ENCODE measurements around the gene PLXNA2. TPM values are rescaled to one million over a fixed set of nuclear protein-coding genes. Genes with fewer than 3 reads are reported as not detected.

PLXNA2 gene
- total RNA-seq, 1 experiment from 2014 or later: 8.7 TPM

DNA sequence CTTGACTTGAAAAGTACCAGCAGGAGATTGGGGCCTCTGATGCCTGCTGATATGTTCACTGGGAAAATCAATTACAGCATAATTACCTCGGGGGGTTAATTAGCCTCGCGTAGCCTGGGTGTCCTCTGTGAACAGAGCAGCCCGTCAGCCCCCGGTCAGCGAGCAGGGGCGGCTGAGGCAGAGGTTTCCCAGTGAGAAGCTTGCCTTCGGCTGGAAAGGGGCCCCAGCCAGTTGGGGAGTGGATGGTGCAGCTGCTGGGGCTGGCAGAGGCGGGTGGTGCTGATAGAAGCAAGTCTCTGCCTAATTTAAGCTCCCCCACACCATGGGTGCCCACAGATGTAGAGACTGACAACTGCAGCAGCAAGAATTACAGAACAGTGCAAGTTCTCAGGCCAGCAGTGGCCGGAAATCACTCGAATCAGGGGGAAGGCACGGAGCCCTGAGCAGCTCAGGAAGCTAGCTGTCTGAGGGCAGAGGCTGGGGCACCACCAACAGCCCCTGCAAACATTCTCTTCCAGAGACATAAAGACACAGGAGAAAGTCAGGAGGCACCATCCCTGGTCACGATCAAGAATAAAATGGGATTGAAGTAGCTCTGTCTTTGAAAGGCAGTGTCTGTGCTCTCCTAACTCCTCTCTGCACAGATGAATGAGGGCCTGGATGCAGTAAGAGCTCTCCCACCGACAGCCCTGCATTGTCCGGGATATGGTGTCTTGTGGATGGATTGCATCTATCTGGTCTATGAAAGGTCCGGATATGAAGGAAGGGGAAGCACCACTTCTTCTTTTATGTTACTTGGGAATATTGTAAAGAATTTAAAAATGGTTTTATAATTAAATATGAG, 166.7 kb downstream of the PLXNA2 start:
- no peaks in the 10 kb centered on the region for H3K27me3 ChIP-seq (replicated peaks)
- H3K27ac ChIP-seq: no peak overlapping the region
- peaks cover 12% of the 10 kb centered on the region for H3K4me1 ChIP-seq (replicated peaks)
- H3K9me3 ChIP-seq (replicated peaks): no peaks in the 10 kb centered on the region
- no peak for DNase-seq (ENCODE audit: low read depth in 1 of 2, low spot score in 2 of 2)
- peaks cover 33% of the 10 kb centered on the region for H3K36me3 ChIP-seq
- H3K4me3 ChIP-seq: no peak overlapping the region

DNA sequence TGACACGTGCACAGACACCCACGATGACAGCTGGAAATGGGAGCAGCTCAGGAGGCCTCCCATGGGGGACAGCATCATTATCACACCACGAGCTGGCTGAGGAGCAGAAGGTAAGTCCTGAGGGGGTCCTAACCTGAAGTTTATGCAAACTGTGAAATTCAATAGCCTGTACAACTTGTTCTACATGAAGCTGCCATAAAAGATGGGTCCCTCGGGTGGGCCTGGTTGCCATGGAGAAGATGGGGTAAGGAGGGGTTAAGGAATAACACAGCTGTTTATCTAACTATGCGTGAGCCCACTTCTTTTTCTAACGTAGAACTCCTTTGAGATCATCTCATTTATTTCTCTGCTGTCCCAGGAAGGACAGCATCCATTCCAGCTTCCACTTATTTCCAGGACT, 169.8 kb downstream of the PLXNA2 start:
- Histone ChIP-seq H3K9me3 (replicated peaks) (no peaks in the 10 kb centered on the region), H3K36me3 (peaks cover 50% of the 10 kb centered on the region), H3K4me3 (no peak overlapping the region), H3K27ac (no peak overlapping the region), H3K27me3 (replicated peaks) (no peaks in the 10 kb centered on the region), H3K4me1 (replicated peaks) (peaks cover 12% of the 10 kb centered on the region)
- no peak for DNase-seq (ENCODE audit: low read depth in 1 of 2, low spot score in 2 of 2)

DNA sequence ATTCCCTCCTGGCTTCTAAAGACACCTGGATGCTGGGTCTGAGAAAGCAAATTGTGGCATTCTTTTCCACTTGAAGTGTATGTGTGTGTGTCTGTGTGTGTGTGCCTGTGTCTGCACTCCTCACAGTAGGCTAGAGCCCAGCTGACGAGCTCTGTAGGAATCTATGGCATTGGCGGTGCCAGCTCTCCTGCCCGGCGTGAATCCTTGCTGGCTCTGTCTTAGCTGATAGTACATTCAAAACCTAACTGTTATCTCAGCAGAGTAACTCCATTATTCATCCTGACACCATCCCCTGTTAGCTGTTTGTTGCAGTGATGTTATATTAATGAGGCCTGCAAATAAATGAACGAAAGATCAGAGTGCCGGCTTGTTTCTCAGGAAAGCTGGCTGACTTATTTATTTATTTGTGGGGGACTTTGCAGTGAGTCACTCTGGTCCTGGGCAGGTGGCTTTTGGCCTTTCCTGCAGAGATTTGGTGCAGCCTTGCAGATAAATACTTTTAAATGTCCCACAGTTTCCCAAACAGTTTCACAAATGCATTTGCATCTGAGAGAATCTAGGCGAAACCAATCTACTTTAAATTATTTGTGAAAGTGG, 172.7 kb downstream of the PLXNA2 start:
- Histone ChIP-seq H3K36me3 (peaks cover 37% of the 10 kb centered on the region), H3K27me3 (replicated peaks) (no peaks in the 10 kb centered on the region), H3K4me1 (replicated peaks) (peaks cover 12% of the 10 kb centered on the region), H3K9me3 (replicated peaks) (no peaks in the 10 kb centered on the region), H3K27ac (no peak overlapping the region), H3K4me3 (no peak overlapping the region)
- no peak for DNase-seq (ENCODE audit: low read depth in 1 of 2, low spot score in 2 of 2)

DNA sequence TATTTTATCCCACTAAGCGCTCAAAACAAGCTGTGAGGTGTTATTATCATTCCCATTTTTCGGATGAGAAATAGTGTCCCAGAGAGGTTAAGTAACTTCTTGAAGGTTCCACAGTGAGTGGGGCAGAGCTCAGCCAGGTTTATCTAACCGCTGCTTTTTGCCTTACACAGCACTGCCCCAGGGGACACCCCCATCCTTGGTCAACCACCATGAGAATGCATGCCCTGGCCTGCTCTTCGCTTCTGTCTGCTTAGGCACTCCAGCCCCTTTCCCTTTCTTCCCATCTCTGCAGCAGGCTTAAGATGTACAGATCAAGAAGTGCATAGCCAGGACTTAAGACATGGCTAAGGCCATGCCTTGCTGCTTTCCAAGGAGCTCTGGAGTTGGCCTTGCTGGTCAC, 174.3 kb downstream of the PLXNA2 start:
- Histone ChIP-seq H3K27ac (no peak overlapping the region), H3K4me3 (no peak overlapping the region), H3K27me3 (replicated peaks) (no peaks in the 10 kb centered on the region), H3K4me1 (replicated peaks) (peaks cover 3% of the 10 kb centered on the region), H3K36me3 (peaks cover 30% of the 10 kb centered on the region), H3K9me3 (replicated peaks) (no peaks in the 10 kb centered on the region)
- DNase-seq (ENCODE audit: low read depth in 1 of 2, low spot score in 2 of 2): no peak

DNA sequence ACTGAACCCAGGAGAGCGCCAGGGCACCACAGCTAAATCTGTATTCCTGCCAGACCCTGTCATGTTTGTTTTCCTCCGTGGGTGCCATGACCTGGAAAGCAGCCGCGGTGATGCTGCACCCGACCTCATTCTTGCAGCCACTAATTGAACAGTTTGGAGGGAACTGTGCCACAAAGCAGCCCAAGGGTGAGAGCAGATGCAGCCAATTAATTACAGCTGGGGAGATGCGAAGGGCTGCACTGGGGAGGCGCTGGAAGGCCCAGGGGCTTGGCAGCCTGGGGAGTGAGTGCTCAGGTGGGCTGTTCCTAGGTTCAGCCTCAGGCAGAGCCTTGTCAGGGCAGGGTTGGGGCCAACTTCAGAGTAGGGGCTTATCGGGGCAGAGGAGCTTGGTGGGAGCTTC, 174.9 kb downstream of the PLXNA2 start:
- H3K36me3 ChIP-seq: peaks cover 25% of the 10 kb centered on the region
- no peak overlapping the region for H3K27ac ChIP-seq
- DNase-seq (ENCODE audit: low read depth in 1 of 2, low spot score in 2 of 2): no peak
- no peaks in the 10 kb centered on the region for H3K27me3 ChIP-seq (replicated peaks)
- H3K9me3 ChIP-seq (replicated peaks): no peaks in the 10 kb centered on the region
- H3K4me3 ChIP-seq: no peak overlapping the region
- no peaks in the 10 kb centered on the region; the same call in 1 of the 2 replicates for H3K4me1 ChIP-seq (replicated peaks)

DNA sequence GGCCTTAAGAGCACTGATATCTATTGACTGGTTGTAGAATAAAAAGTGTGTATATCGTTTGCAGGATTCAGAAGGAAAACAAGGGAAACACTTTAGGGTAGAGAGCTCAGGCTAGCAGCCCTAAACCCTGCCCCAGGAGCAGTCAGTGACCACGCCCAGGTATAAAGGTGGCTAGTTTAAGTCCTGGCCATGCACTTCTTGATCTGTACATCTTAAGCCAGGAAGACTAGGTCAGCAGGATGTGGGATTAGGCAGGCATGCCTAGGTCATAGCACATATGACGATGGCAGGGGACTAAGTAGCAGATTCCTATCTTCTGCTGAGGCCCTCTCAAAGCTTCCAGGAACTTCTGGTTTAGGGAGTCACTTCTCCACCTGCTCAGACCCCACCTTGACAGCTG, 175.3 kb downstream of the PLXNA2 start:
- H3K27ac ChIP-seq: no peak overlapping the region
- no peak for DNase-seq (ENCODE audit: low read depth in 1 of 2, low spot score in 2 of 2)
- H3K27me3 ChIP-seq (replicated peaks): no peaks in the 10 kb centered on the region
- H3K4me1 ChIP-seq (replicated peaks): no peaks in the 10 kb centered on the region; the same call in 1 of the 2 replicates
- H3K4me3 ChIP-seq: no peak overlapping the region
- peaks cover 25% of the 10 kb centered on the region for H3K36me3 ChIP-seq
- H3K9me3 ChIP-seq (replicated peaks): no peaks in the 10 kb centered on the region

DNA sequence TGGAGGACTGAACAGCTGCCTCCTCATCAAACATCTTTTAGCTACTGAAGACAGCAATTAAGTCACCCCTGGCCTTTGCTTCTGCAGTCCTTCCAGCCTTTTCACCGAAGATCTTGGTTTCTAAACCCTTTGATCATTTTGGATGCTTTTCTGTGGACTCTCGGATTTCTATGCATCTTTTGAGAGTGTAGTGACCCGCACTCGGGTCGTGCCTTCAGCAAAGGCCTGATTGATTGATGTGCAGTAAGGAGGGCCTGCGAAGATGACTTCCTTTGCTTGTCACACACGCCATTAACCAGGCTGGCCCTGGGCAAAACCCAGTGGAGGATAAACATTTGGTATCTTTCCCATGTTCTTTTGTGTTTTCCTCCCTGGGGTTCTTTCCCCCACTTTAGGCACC, 175.8 kb downstream of the PLXNA2 start:
- H3K4me3 ChIP-seq: no peak overlapping the region
- no peak overlapping the region for H3K27ac ChIP-seq
- H3K4me1 ChIP-seq (replicated peaks): no peaks in the 10 kb centered on the region; the same call in 1 of the 2 replicates
- H3K36me3 ChIP-seq: peaks cover 25% of the 10 kb centered on the region
- no peak for DNase-seq (ENCODE audit: low read depth in 1 of 2, low spot score in 2 of 2)
- no peaks in the 10 kb centered on the region for H3K27me3 ChIP-seq (replicated peaks)
- H3K9me3 ChIP-seq (replicated peaks): no peaks in the 10 kb centered on the region

DNA sequence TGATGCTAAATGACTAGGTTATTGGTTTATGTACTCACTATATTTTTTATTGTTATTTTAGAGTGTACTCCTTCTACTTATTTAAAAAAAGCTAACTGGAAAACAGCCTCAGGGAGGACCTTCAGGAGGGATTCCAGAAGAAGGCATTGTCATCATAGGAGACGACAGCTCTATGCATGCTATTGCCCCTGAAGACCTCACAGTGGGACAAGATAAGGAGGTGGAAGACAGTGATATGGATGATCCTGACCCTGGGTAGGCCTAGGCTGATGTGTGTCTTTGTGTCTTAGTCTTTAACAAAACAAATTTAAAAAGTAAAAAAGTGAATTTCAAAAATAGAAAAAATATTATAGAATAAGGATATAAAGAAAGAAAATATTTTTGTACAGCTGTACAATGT, 177.6 kb downstream of the PLXNA2 start:
- Histone ChIP-seq H3K36me3 (peaks cover 17% of the 10 kb centered on the region), H3K9me3 (replicated peaks) (no peaks in the 10 kb centered on the region), H3K27ac (no peak overlapping the region), H3K4me3 (no peak overlapping the region), H3K27me3 (replicated peaks) (no peaks in the 10 kb centered on the region), H3K4me1 (replicated peaks) (no peaks in the 10 kb centered on the region)
- DNase-seq (ENCODE audit: low read depth in 1 of 2, low spot score in 2 of 2): no peak

DNA sequence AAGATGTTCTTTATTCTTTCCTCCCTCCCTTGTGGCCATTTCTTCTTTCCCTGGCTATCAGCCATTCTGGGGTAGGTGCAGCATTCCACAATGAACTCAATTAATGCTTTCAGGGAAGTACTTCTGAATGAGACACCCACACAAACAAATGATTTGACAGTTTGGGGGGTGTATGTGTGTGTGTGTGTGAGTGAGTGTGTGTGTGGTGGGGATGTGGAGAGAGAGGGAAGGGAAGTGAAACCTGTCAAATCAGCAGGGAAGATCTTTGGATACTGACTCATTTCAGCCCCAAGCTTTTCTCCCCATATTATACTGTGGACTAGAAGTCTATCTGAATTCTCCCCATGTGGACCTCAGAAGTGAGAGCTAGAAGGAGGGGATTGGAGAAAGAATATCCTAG, 178.3 kb downstream of the PLXNA2 start:
- Histone ChIP-seq H3K4me3 (no peak overlapping the region), H3K27ac (no peak overlapping the region), H3K9me3 (replicated peaks) (no peaks in the 10 kb centered on the region), H3K36me3 (peaks cover 11% of the 10 kb centered on the region), H3K27me3 (replicated peaks) (no peaks in the 10 kb centered on the region), H3K4me1 (replicated peaks) (no peaks in the 10 kb centered on the region)
- no peak for DNase-seq (ENCODE audit: low read depth in 1 of 2, low spot score in 2 of 2)

DNA sequence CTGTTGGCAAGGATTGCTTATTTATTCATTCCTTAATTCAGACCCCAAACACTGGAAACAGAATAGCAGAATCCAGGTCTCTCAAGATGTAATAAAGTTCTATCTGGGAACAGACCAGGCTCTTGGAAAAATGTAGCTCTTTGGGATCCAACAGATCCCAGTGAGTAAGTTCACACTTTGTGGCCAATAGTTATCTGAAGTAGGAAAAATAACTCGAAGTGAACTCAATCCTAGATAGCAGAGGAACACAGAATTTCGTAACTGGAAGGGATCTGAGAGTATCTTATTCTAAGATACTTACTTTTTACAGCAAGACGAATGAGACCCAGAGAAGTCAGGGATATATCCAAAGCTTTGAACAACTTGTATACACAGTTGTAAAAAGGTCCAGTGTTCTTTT, 182.6 kb downstream of the PLXNA2 start:
- H3K36me3 ChIP-seq: peaks cover 17% of the 10 kb centered on the region
- H3K9me3 ChIP-seq (replicated peaks): no peaks in the 10 kb centered on the region
- no peak overlapping the region for H3K27ac ChIP-seq
- DNase-seq (ENCODE audit: low read depth in 1 of 2, low spot score in 2 of 2): no peak
- no peak overlapping the region for H3K4me3 ChIP-seq
- no peaks in the 10 kb centered on the region for H3K27me3 ChIP-seq (replicated peaks)
- H3K4me1 ChIP-seq (replicated peaks): no peaks in the 10 kb centered on the region

DNA sequence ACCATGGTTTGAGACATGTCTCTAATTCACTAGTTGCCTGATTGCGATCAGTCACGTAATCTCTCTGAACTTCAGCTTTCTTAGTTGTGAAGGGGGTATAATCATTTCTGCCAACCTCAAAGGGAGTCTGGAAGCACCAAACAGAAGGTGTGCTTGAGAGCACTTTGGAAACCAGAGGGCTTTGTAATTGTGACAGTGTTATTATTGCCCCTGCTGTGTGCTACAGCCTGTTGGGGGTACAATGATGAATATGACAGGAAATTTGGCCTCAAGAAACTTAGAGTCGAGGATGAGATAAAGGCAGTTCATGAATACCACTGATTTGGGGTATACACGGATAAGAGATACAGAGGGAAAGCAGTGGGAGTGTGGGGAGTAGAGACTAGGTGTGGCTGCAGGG, 183.1 kb downstream of the PLXNA2 start:
- Histone ChIP-seq H3K27ac (no peak overlapping the region), H3K27me3 (replicated peaks) (no peaks in the 10 kb centered on the region), H3K4me1 (replicated peaks) (no peaks in the 10 kb centered on the region), H3K36me3 (peaks cover 17% of the 10 kb centered on the region), H3K4me3 (no peak overlapping the region), H3K9me3 (replicated peaks) (no peaks in the 10 kb centered on the region)
- no peak for DNase-seq (ENCODE audit: low read depth in 1 of 2, low spot score in 2 of 2)

DNA sequence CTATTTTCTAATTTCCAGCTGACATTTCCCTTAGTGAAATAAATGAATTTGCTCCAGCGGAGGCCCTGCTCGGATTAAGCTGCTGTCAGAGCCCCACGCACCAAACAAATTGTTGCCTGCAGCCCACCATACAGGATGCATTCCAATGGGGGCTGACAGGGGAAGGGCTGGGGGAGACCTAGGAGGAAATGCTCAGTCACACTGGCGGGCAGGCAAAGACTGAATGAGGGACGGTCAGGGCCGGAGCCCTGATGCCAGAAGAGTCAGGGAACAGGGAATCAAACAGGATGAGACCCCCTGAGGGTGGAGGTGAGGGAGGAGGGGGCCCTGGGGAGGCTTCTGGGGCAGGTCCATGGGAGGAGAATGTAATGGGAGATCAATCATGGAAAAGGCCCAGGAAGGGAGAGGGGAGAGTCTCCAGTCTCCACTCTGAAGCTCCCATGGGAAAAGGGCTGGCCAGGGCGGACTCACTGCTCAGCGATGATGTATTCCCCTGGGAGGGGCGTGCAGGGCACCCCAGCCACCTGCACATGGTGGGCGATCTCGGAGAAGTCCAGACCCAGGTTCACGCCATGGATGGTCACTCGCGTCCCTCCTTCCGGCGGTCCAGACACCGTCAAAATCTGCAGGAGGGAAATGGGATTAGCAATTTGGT, 183.8 kb downstream of the PLXNA2 start:
- Histone ChIP-seq H3K9me3 (replicated peaks) (no peaks in the 10 kb centered on the region), H3K4me3 (no peak overlapping the region), H3K27ac (no peak overlapping the region), H3K27me3 (replicated peaks) (no peaks in the 10 kb centered on the region), H3K4me1 (replicated peaks) (no peaks in the 10 kb centered on the region), H3K36me3 (peaks cover 17% of the 10 kb centered on the region)
- no peak for DNase-seq (ENCODE audit: low read depth in 1 of 2, low spot score in 2 of 2)

DNA sequence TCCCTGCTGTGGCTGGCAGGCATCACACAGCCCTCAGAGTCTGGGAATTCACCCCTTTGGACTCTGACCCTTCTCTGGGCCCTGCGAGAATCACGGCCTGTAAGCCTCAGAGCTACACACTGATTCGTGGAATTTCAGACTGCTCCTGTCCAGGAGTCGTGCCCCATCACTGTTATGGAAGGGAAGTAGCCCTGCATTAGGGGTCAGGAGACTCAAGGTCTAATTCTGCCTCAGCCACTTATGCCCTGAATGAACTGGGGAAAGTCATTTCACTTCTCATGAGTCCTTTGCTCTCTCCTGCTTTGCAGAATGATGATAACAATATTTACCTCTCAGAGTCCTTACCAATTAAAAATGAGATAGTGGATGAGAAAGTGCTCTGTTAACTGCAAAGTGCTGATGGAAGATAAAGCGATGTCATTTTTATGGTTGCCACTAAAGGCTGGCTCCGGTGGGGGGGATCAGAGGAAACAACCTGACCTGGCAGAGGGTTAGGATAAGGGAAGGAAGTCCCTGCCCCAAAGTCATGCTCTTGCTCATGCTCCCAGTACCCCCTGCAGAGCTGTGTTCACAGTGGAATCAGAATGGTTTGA, 184.7 kb downstream of the PLXNA2 start:
- Histone ChIP-seq H3K36me3 (peaks cover 24% of the 10 kb centered on the region), H3K4me1 (replicated peaks) (no peaks in the 10 kb centered on the region)

DNA sequence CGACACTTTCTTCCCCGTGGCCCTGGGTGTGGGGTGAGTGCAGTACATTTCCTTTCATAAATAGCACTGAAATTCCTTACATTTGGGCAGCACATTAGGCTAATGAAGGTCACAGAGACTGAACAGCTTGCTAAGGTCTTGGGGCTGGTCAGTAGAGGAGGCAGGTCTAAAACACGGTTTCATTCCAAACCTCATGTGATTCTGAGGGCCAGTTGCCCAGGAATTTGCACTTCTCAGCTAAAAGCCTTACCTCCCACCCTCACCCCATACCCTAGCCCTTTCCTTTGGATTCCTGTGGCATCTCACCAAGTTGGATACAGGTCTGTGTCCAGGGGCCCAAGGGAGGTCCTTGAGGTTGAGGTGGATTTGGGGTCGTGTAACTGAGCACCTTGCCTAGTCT, 185.4 kb downstream of the PLXNA2 start:
- H3K4me3 ChIP-seq: no peak overlapping the region
- no peak overlapping the region for H3K27ac ChIP-seq
- H3K36me3 ChIP-seq: peaks cover 32% of the 10 kb centered on the region
- H3K4me1 ChIP-seq (replicated peaks): no peaks in the 10 kb centered on the region
- no peaks in the 10 kb centered on the region for H3K9me3 ChIP-seq (replicated peaks)
- DNase-seq (ENCODE audit: low read depth in 1 of 2, low spot score in 2 of 2): no peak
- no peaks in the 10 kb centered on the region for H3K27me3 ChIP-seq (replicated peaks)

More for the DNA sequence above, 184.7 kb downstream of the PLXNA2 start:
- H3K27ac ChIP-seq: no peak overlapping the region
- H3K4me3 ChIP-seq: no peak overlapping the region
- no peak for DNase-seq (ENCODE audit: low read depth in 1 of 2, low spot score in 2 of 2)
- no peaks in the 10 kb centered on the region for H3K27me3 ChIP-seq (replicated peaks)
- no peaks in the 10 kb centered on the region for H3K9me3 ChIP-seq (replicated peaks)

All from SJSA1 (cell line).